Osteocyte (in vitro differentiated cells): Measurements from ENCODE around the gene TMEM45A. TPM values are rescaled to one million over a fixed set of nuclear protein-coding genes. Genes with fewer than 3 reads are reported as not detected.

Source experiments
- DNase-seq: peaks from one replicate; pipeline ENCODE4 v3.0.0; 2021; ENCODE audit warnings: mixed read lengths; ENCODE audit not compliant: unreplicated experiment; ENCODE audit errors: extremely low spot score
- H3K27ac Mint-ChIP-seq: one replicate; pipeline ENCODE4 v1.8.0; 2021; ENCODE audit warnings: mild to moderate bottlenecking, mixed read lengths; ENCODE audit not compliant: unreplicated experiment
- H3K27me3 Mint-ChIP-seq: one replicate; pipeline ENCODE4 v1.8.0; 2021; ENCODE audit warnings: mixed read lengths; ENCODE audit not compliant: unreplicated experiment
- H3K36me3 Mint-ChIP-seq: one replicate; pipeline ENCODE4 v1.8.0; 2021; ENCODE audit warnings: mixed read lengths; ENCODE audit not compliant: unreplicated experiment
- H3K4me1 Mint-ChIP-seq: one replicate; pipeline ENCODE4 v1.8.0; 2021; ENCODE audit warnings: mixed read lengths; ENCODE audit not compliant: unreplicated experiment
- H3K4me3 Mint-ChIP-seq: one replicate; pipeline ENCODE4 v1.8.0; 2021; ENCODE audit warnings: mild to moderate bottlenecking, moderate library complexity, mixed read lengths; ENCODE audit not compliant: unreplicated experiment
- H3K9me3 Mint-ChIP-seq: one replicate; pipeline ENCODE4 v1.8.0; 2021; ENCODE audit warnings: mixed read lengths; ENCODE audit not compliant: unreplicated experiment
- CTCF ChIP-seq: fragments of 200-600 bp; sonication (generic); IDR thresholded peaks from 2 replicates; pipeline ENCODE4 v1.5.0; 2021; ENCODE audit warnings: antibody characterized with exemption, mild to moderate bottlenecking, moderate library complexity
- total RNA-seq: library from RNA; stranded (reverse); gene quantifications from 2 replicates; pipeline ENCODE4 v1.2.1, GENCODE V29; 2021

Gene TMEM45A
- total RNA-seq, 1 donor from 2014 or later, result 29.1 TPM

GRCh38 chr3:100454677-100455076 lies 37.7 kb upstream of the TMEM45A start:
- Mint-ChIP-seq H3K36me3 (no peaks in the 10 kb centered on the region), H3K9me3 (no peaks in the 10 kb centered on the region), H3K27me3 (no peaks in the 10 kb centered on the region), H3K4me3 (no peak overlapping the region), H3K27ac (no peak overlapping the region), H3K4me1 (no peaks in the 10 kb centered on the region)
- TF ChIP-seq CTCF, result no peak
- DNase-seq, result no peak

- Mint-ChIP-seq H3K9me3 (no peaks in the 10 kb centered on the region), H3K27me3 (peaks cover 2% of the 10 kb centered on the region), H3K4me1 (no peaks in the 10 kb centered on the region), H3K4me3 (no peak overlapping the region), H3K27ac (no peak overlapping the region), H3K36me3 (no peaks in the 10 kb centered on the region)
- TF ChIP-seq CTCF, result no peak
- DNase-seq, result no peak
Measured at GRCh38 chr3:100455841-100456550, 36.4 kb upstream of the TMEM45A start.

DNA sequence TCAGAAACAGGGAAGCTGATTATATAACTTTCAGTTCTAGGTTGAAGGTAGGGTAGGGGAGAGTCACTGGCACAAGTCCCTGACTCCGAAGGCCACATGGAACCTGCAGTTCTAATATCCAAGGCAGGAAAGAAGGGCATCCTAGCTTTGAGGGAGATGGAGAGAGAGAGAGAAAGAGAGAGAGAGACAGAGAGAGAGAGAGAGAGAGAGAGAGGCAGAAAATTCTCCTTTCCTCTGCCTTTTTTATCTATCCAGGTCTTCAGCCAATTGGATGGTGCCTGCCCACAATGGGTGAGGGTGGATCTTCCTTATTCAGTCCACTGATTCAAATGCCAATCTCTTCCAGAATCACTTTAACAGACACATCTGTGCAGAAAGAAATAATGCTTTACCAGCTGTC lies 35.7 kb upstream of the TMEM45A start:
- DNase-seq, result no peak
- H3K27ac Mint-ChIP-seq, result no peak overlapping the region
- no peaks in the 10 kb centered on the region for H3K9me3 Mint-ChIP-seq
- no peak for TF ChIP-seq CTCF
- H3K4me3 Mint-ChIP-seq, result no peak overlapping the region
- H3K4me1 Mint-ChIP-seq, result no peaks in the 10 kb centered on the region
- H3K27me3 Mint-ChIP-seq, result peaks cover 9% of the 10 kb centered on the region
- no peaks in the 10 kb centered on the region for H3K36me3 Mint-ChIP-seq

GRCh38 chr3:100457811-100458210 lies 34.6 kb upstream of the TMEM45A start:
- no peak overlapping the region for H3K4me3 Mint-ChIP-seq
- peaks cover 9% of the 10 kb centered on the region for H3K27me3 Mint-ChIP-seq
- no peaks in the 10 kb centered on the region for H3K9me3 Mint-ChIP-seq
- H3K36me3 Mint-ChIP-seq, result no peaks in the 10 kb centered on the region
- no peaks in the 10 kb centered on the region for H3K4me1 Mint-ChIP-seq
- no peak for TF ChIP-seq CTCF
- no peak overlapping the region for H3K27ac Mint-ChIP-seq
- DNase-seq, result no peak

- no peak for TF ChIP-seq CTCF
- no peak for DNase-seq
- peaks cover 9% of the 10 kb centered on the region for H3K27me3 Mint-ChIP-seq
- H3K27ac Mint-ChIP-seq, result no peak overlapping the region
- no peak overlapping the region for H3K4me3 Mint-ChIP-seq
- no peaks in the 10 kb centered on the region for H3K9me3 Mint-ChIP-seq
- H3K36me3 Mint-ChIP-seq, result no peaks in the 10 kb centered on the region
- no peaks in the 10 kb centered on the region for H3K4me1 Mint-ChIP-seq
Measured at GRCh38 chr3:100458814-100459213, 33.6 kb upstream of the TMEM45A start.
